HG03354 (cell line): ENCODE measurements around the gene ADM5.
"Not testable (repeated sequence)": the region's sequence is repeated elsewhere in the genome, so short reads cannot be mapped to it uniquely, and the experiment has no call there.

Experiments
- ATAC-seq: cut with Tn5 transposase; IDR thresholded peaks from one replicate; pipeline ENCODE4 v1.9.1; 2021; ENCODE audit warnings: mild to moderate bottlenecking; ENCODE audit not compliant: unreplicated experiment, poor library complexity, severe bottlenecking

The ADM5 gene

DNA sequence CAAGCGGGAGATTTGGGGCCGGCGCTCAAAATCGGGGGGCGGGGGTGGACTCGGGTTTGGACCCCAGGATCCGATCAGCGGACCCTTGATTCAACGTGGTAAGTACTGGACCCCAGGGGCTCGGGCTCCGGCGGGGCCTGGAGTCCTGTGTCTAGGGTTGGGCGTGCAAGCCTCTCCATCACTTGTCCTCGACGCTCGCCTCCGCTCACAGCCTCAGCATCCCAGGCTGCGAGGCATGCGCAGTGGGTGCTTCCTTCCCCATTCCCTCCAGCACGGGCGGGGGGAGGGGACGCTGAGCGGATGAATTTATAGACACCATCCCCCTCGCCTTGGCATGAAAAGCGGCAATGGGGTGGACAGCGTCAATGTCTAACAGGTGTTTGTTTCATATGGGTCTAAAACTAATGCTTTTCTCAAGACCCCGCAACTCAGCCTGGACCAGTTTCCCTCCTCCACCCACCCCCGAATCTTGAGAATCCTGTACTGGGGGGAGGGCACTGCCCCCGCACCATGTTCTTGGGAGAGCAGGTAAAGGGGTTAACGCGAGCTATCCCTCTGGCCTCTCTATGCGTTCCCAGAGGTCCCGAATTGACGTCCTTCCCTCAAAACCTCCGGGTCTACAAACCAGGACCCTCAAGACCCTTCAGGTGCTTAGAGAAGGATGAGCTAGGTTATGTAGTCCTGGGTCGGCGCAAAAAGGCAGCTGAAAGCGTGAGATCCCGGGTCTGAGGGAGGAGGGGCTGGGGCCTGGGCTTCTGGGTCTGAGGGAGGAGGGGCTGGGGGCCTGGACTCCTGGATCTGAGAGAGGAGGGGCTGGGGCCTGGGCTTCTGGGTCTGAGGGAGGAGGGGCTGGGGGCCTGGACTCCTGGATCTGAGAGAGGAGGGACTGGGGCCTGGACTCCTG lies 2.1 kb downstream of the ADM5 start:
- ATAC-seq, result no peak

DNA sequence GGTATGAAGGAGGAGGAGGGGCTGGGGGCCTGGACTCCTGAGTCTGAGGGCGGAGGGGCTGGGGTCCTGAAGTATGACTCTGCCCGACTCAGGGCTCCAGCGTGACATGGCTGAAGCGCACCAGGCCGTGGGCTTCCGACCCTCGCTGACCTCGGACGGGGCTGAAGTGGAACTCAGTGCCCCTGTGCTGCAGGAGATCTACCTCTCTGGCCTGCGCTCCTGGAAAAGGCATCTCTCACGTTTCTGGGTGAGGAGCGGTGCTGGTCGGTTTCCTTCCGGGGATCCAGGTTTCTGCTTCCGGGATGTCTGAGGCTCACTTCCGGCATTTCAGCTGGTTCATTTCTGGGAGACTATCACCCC lies 2.7 kb downstream of the ADM5 start:
- ATAC-seq, result no peak

DNA sequence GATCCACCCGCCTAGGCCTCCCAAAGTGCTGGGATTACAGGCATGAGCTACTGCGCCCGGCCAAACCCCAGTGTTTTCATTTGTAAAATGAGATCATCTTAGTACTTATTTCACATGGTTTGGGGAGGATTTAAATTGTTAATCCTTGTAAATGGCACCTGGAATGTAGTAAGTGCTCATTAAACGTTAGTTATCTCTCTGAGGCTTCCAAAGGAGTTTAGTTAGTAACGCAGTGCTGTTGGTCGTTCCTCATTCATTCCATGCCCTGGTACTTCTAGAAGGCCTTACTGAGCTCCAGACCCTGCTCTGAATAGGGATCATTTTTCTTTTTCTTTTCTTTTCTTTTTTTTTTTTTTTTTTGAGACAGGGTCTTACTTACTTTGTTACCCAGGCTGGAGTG lies 6.7 kb downstream of the ADM5 start:
- no peak for ATAC-seq

DNA sequence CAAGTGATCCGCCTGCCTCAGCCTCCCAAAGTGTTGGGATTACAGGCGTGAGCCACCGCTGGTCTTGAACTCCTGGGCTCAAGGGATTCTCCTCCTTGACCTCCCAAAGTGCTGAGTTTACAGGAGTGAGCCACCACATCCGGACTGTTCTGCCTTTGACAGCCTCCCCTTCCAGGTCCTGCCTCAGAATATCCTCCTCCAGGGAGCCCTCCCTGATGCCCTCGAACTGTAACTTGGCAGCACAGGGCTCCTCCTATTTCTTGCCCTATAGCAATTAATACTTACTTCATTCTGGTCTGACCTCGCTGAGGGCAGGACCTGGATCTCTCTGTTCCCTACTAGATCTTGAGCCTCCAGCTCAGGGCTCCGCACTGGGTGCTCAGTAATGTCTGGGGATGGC lies 7.5 kb downstream of the ADM5 start:
- no peak for ATAC-seq

DNA sequence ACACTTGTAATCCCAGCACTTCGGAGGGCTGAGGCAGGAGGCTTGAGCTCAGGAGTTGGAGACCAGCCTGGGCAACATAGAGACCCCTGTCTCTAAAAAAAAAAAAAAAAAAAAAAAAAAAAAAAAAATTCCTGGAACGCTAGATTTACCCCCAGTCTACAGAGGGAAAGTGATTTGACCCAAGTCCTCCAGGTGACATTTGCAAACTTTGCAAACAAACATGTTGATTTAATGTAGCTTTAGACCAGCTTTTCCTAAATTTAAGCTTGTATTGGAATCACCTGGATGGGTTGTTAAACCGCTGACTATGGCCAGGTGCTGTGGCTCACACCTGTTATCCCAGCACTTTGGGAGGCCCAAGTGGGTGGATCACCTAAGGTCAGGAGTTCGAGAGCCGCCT lies 10.0 kb downstream of the ADM5 start:
- no peak for ATAC-seq

DNA sequence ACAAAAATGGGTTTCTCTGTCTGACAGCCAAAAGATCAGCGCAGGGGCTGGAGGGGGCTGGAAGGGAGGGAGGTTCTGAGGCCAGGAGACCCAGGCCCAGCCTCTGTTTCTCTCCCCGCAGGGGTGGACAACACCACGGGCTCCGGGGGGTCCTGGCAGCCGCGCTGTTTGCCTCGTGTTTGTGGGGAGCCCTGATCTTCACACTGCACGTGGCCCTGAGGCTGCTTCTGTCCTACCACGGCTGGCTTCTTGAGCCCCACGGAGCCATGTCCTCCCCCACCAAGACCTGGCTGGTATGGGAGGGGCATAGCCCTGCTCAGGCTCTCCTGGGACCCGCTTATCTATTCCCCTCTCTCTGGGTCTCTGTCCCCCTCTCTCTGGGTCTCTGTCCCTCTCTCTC lies 11.2 kb downstream of the ADM5 start:
- no peak for ATAC-seq

DNA sequence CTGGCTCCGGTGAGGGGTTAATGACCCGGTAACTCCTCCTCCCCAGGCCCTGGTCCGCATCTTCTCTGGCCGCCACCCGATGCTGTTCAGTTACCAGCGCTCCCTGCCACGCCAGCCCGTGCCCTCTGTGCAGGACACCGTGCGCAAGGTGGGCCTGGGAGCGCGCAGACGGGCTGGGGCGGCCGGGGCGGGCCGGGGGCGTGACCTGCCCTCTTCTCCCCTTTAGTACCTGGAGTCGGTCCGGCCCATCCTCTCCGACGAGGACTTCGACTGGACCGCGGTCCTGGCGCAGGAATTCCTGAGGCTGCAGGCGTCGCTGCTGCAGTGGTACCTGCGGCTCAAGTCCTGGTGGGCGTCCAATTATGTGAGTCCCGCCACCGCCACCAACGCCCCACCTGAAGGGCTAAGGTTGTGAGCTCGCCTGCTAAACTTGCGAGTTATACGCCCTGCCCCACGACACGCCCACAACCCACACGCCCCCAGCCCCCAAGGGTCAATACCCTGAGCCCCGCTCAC lies 11.9 kb downstream of the ADM5 start:
- ATAC-seq, result no peak

DNA sequence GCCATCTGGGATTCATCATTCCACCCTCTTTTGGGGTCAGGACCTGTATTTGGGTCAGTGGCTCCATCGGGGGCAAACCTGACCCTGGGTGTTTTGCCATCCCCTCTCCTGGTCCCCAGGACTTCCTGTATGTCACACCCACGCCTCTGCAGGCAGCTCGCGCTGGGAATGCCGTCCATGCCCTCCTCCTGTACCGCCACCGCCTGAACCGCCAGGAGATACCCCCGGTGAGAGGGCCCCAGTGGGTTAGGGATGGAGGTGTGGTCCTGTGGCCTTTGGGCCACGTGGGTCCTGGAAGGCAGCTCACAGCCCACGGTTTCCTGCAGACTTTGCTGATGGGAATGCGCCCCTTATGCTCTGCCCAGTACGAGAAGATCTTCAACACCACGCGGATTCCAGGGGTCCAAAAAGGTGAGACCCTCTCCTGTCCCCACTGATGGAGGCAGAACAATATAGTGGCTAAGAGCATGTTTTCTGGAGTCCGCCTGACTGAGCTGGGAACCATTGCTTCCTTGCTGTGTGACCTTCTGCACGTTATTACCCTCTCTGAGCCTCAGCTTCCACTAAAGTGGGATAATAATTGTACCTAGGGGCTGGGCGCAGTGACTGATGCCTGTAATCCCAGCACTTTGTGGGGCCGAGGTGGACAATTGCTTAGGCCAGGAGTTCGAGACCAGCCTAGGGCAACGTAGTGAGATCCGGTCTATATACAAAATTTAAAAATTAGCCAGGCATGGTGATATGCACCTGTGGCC lies 15.7 kb downstream of the ADM5 start:
- no peak for ATAC-seq

DNA sequence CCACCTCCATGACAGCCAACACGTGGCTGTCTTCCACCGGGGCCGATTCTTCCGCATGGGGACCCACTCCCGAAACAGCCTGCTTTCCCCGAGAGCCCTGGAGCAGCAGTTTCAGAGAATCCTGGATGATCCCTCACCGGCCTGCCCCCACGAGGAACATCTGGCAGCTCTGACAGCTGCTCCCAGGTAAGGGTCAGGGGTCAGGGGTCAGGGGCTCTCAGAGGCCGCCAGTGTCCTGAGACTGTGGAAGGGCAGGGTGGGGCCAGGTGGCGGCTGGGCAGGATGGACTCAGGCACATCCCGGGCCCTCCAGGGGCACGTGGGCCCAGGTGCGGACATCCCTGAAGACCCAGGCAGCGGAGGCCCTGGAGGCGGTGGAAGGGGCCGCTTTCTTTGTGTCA lies 16.5 kb downstream of the ADM5 start:
- ATAC-seq, result no peak

DNA sequence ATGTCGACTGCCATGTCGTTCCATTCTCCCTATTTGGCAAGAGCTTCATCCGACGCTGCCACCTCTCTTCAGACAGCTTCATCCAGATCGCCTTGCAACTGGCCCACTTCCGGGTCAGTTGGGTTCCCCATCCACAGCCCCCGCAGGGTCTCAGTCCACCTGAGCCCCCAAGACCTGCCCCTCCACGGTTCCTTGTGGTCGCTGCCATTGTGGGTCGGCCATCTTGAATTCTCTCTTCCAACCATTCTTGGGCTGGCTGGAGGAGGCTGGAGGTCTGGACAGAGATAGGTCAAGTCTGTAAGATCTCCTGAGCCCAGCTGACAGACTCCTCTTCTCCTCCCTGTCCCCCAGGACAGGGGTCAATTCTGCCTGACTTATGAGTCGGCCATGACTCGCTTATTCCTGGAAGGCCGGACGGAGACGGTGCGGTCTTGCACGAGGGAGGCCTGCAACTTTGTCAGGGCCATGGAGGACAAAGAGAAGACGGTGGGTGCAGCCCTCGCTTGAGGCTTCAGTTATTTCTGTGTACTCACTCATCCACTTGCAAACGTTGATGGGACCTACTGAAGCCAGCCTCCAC lies 21.1 kb downstream of the ADM5 start:
- no peak for ATAC-seq

DNA sequence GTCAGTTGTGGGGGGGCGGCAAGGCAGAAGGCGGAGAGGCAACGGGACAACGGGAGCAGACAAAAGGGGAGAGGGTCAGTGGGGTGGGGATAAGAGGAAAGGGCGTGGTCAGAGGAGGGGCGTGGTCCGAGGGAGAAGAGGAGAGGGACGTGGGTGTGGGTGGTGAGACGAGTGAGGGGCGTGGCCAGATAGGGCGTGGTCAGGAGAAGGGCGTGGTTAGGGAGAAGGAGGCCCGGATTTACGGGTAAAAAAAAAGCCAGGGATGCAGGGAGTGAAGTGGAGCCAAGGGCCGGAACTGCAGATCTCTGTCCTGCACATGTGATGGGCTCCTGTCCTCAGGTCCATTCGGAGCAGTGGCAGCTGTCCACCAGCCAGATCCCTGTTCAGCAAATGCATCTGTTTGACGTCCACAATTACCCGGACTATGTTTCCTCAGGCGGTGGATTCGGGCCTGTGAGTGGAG lies 23.0 kb downstream of the ADM5 start:
- ATAC-seq, result no peak

DNA sequence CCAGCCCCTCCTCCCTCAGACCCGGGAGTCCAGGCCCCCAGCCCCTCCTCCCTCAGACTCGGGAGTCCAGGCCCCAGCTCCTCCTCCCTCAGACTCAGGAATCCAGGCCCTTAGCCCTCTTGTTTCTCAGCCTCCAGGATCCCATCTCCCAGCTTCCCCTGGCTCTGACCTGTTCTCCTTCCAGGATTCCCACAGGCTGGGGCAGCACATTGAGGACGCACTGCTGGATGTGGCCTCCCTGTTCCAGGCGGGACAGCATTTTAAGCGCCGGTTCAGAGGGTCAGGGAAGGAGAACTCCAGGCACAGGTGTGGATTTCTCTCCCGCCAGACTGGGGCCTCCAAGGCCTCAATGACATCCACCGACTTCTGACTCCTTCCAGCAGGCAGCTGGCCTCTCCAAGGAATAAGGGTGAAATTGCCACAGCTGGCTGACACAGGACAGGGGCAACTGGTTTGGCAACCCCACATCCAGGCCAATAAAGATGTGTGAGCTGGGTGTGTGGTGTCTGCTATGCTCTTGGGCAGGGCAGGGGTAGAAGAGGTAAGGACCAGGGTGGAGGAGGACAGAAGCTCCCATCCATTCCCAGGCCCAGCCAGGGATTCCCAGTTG lies 23.9 kb downstream of the ADM5 start:
- no peak for ATAC-seq

DNA sequence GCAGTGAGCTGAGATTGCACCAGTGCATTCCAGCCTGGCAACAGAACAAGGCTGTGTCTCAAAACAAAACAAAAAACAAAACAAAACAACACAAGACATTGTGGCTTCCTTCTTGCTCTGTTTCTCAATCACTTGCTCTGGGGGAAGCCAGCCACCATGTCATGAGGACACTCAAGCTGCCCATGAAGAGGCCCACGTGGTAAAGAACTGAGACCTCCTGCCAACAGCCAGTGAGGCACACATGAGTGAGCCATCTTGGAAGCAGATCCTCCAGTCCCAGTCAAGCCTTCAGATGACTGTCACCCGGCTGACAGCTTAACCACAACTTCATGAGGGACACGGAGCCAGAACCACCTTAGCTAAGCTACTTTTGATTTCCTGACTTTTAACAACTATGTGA lies 26.8 kb downstream of the ADM5 start:
- ATAC-seq, result no peak

DNA sequence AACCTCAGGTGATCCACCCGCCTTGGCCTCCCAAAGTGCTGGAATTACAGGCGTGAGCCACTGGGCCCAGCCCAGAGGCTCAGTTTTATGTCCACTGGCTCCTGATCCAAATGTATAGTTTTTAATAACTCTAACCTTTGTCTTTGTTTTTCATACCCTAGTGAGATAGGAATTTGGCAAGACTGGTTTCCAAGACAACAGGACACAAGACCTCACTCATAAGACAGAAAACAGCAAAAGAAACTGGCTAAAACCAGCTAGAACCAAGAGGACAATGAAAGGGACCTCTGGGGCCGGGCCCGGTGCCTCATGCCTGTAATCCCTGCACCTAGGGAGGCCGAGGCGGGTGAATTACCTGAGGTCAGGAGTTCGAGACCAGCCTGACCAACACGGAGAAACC lies 29.1 kb downstream of the ADM5 start:
- no peak for ATAC-seq

DNA sequence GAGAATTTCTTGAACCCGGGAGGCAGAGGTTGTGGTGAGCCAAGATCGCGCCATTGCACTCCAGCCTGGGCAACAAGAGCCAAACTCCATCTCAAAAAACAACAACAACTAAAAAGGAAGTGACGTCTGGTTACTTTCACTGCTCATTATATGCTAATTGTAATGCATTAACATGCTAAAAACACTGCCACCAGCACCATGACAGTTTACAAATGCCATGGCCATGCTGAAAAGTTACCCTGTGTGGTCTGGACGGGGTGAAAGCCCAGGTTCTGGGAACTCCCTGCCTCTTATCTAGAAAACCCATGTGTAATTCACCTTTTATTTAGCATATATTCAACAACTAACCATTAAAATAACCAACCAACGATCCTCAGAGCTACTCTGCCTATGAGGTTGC lies 29.6 kb downstream of the ADM5 start:
- no peak for ATAC-seq

DNA sequence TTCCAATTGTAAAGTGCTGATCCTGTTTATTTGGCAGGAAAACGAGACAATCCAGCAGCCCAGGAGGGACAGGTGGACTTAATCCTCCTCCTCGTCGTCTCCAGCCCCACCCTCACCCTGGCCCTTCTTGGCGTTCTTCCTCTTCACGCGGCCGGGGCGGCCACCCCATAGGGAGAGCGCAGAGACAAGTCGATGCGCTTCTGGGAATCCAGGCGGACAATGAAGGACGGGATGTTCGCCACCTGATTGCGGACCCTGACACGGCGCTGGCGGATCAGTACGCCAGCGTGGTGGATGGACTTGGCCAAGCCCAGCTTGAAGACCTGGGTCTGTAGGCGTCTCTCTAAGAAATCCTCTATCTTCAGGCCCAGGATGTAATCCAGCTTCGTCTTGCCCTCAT lies 30.0 kb downstream of the ADM5 start:
- not testable (repeated sequence) for ATAC-seq

DNA sequence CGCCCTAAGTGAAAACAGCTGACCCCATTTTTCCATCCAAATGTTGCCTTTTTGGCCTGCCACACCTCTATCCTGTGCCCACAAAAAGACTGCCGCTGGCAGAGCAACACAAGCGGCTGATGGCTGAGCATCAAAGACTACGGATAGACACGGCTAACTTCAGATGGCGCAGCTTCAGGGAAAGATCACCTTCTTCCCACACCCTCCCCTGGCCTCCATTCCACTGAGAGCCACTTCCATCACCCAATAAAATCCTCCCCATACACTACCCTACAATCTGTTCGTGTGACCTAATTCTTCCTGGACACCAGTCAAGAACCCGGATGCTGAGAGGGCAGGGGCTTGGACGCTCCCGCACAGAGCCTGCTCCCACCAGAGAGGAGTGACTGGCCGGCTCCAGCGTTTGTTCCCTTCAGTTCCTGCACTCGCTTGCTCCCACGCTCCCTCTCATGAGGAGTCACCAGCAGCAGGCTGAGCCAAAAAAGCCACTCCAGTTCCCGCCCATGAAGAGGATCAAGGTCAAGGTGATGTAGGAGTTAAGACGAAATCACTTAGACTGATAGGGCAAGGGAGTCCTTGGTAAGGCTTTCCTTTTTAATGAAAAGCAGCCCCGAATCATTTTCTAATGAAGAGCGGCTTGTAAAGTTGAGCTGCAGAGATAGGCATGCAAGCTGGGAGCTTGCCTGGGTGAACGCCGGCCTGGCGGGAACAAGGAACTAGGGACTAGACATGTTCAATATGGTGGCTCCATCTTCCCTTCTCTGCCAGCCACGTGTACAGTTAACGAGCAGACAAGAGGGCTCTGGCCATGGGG lies 38.0 kb downstream of the ADM5 start:
- no peak for ATAC-seq

DNA sequence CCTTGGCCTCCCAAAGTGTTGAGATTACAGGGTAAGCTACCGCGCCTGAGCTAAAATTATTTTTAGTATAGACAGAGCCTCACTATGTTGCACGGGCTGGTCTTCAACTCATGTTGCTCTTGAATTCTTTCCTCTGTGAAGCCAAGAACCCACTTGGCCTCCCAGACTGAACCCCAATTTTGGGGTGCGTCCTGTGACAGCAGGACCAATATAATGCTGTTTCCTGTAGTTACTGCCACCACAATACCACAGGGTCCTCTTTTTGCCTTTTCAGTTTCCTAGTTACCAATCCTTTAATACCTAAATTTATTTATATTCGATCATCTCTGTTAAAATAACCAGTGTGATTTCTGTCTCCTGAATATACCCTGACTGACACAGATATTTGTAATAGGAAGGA lies 40.8 kb downstream of the ADM5 start:
- ATAC-seq, result no peak

DNA sequence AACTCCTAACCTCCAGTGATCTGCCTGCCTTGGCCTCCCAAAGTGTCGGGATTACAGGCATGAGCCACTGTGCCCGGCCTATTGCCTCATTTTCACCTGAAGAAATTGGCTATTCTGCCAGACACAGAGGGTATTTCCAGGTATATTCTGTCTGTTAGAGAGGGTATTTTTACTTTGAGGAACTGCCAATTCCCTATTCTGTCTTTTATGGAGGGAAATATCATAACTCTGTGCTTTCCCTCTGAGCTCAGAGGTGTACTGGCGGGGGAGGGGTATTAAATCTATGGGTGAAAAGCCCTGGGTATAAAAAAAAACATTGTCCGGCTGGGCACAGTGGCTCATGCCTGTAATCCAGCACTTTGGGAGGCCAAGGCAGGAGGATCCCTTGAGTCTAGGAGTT lies 48.9 kb downstream of the ADM5 start:
- no peak for ATAC-seq
